Naive thymus-derived CD8-positive, alpha-beta T cell (primary cell): ENCODE measurements around the gene CSTF2T. TPM values are rescaled to one million over a fixed set of nuclear protein-coding genes. Genes with fewer than 3 reads are reported as not detected.

Experiments used
- ATAC-seq, 2 donors: fragments of 150-1000 bp; cut with Tn5 transposase in 1 of 2; sonication (Bioruptor Pico), chemical (Tn5 transposase) in 1 of 2; 1 replicate in 1 of 2; 2 replicates in 1 of 2; pipeline ENCODE4 v1.10.0; 2021; ENCODE audit warnings: mild to moderate bottlenecking in 2 of 2, moderate library complexity in 2 of 2
- POLR2A ChIA-PET: fragments of 350-600 bp; sonication (Branson Sonifier 250); formaldehyde crosslinking; loops from one replicate; lab custom pipeline; 2021; ENCODE audit warnings: antibody characterized with exemption; lab: Charles Lee
- DNase-seq, 10 donors: peaks; one replicate each; pipeline versions ENCODE4 v3.0.0 to v3.0.0-alpha.2; 2020 to 2022
- H3K27ac Mint-ChIP-seq, 10 donors: one replicate each; pipeline ENCODE4 v1.8.0; 2020 to 2022; ENCODE audit warnings: mild to moderate bottlenecking in 10 of 10, mixed read lengths in 10 of 10, moderate library complexity in 4 of 10, inconsistent platforms in 1 of 10
- H3K27me3 Mint-ChIP-seq, 5 donors: one replicate each; pipeline ENCODE4 v1.8.0; 2021 to 2022; ENCODE audit warnings: mixed read lengths in 5 of 5
- H3K36me3 Mint-ChIP-seq, 3 donors: one replicate each; pipeline ENCODE4 v1.8.0; 2020 to 2022; ENCODE audit warnings: mixed read lengths in 3 of 3, mild to moderate bottlenecking in 2 of 3, inconsistent platforms in 1 of 3
- H3K4me1 Mint-ChIP-seq, 4 donors: one replicate each; pipeline ENCODE4 v1.8.0; 2021 to 2022; ENCODE audit warnings: mixed read lengths in 4 of 4
- H3K4me3 Mint-ChIP-seq, 10 donors: one replicate each; pipeline ENCODE4 v1.8.0; 2020 to 2022; ENCODE audit warnings: mild to moderate bottlenecking in 10 of 10, mixed read lengths in 10 of 10, moderate library complexity in 6 of 10, inconsistent platforms in 1 of 10
- H3K9me3 Mint-ChIP-seq, 9 donors: one replicate each; pipeline ENCODE4 v1.8.0; 2020 to 2022; ENCODE audit warnings: mixed read lengths in 9 of 9, mild to moderate bottlenecking in 3 of 9, inconsistent platforms in 1 of 9, moderate library complexity in 1 of 9
- polyA plus RNA-seq, 3 donors: library from polyadenylated mRNA; unstranded; fragments of 300-500 nt; fragmentation: Illumina TruSeq; gene quantifications; one replicate each; pipeline ENCODE4 v1.2.3, GENCODE V29; 2021
- total RNA-seq, 8 experiments: library from RNA in 2 of 8; stranded (reverse) in 2 of 8; gene quantifications; one replicate each; pipeline ENCODE4 v1.2.3 and lab custom pipeline; 2021 to 2026

The CSTF2T gene, protein sequence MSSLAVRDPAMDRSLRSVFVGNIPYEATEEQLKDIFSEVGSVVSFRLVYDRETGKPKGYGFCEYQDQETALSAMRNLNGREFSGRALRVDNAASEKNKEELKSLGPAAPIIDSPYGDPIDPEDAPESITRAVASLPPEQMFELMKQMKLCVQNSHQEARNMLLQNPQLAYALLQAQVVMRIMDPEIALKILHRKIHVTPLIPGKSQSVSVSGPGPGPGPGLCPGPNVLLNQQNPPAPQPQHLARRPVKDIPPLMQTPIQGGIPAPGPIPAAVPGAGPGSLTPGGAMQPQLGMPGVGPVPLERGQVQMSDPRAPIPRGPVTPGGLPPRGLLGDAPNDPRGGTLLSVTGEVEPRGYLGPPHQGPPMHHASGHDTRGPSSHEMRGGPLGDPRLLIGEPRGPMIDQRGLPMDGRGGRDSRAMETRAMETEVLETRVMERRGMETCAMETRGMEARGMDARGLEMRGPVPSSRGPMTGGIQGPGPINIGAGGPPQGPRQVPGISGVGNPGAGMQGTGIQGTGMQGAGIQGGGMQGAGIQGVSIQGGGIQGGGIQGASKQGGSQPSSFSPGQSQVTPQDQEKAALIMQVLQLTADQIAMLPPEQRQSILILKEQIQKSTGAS
- total RNA-seq: 10 to 100 TPM; 37.4 to 38.4 TPM
- polyA plus RNA-seq: 10 to 100 TPM; 14.0 to 16.9 (median 14.1) TPM
- total RNA-seq (lab: John Stamatoyannopoulos, UW): 61.2 to 99.7 (median 79.0) reads per million in 6 experiments

GRCh38 chr10:51699475-51700227 lies at the start of gene CSTF2T:
Gene CSTF2T, minus strand, starts transcription at chr10:51699595. Its CDS starts 46 bp downstream, at chr10:51699549.
- Mint-ChIP-seq H3K27ac (peak within 1 kb of the TSS; percentile 98 to 100 (median 100)), H3K27me3 (peaks cover 0 to 4% (median 0%) of the 10 kb centered on the region in 5 donors), H3K9me3 (no peaks in the 10 kb centered on the region), H3K4me3 (peak within 1 kb of the TSS; percentile 93 to 100 (median 99)), H3K36me3 (peaks cover 19 to 29% (median 29%) of the 10 kb centered on the region in 3 donors), H3K4me1 (peaks cover 19 to 54% (median 49%) of the 10 kb centered on the region in 4 donors)
- ATAC-seq (peak; percentile 88 to 89), DNase-seq (peak; percentile 74 to 99 (median 92))
- POLR2A ChIA-PET: interaction anchor here (0.8 to 1.3 kb wide), 3 partner anchors 8 to 1076 kb away, joined by 3 to 7 read pairs (median 4); partner anchors contain the start of gene SGMS1

- H3K27me3 Mint-ChIP-seq: peaks cover 0 to 3% (median 0%) of the 10 kb centered on the region in 5 donors
- H3K4me1 Mint-ChIP-seq: no peaks in the 10 kb centered on the region
- no peak overlapping the region for H3K27ac Mint-ChIP-seq
- no peak overlapping the region for H3K4me3 Mint-ChIP-seq
- DNase-seq (no peak), ATAC-seq (no peak)
- no peaks in the 10 kb centered on the region for H3K36me3 Mint-ChIP-seq
- POLR2A ChIA-PET: no interaction called here
- H3K9me3 Mint-ChIP-seq: no peaks in the 10 kb centered on the region
These were observed 49.6 kb upstream of the CSTF2T start for GRCh38 chr10:51748959-51749358.

GRCh38 chr10:51747216-51747615 lies 47.8 kb upstream of the CSTF2T start:
- no peak overlapping the region for H3K4me3 Mint-ChIP-seq
- ATAC-seq (no peak), DNase-seq (no peak)
- no peak overlapping the region for H3K27ac Mint-ChIP-seq
- peaks cover 0 to 3% (median 0%) of the 10 kb centered on the region in 4 donors for H3K4me1 Mint-ChIP-seq
- no peaks in the 10 kb centered on the region for H3K9me3 Mint-ChIP-seq
- POLR2A ChIA-PET: no interaction called here
- H3K36me3 Mint-ChIP-seq: no peaks in the 10 kb centered on the region
- peaks cover 0 to 2% (median 0%) of the 10 kb centered on the region in 5 donors for H3K27me3 Mint-ChIP-seq

DNA sequence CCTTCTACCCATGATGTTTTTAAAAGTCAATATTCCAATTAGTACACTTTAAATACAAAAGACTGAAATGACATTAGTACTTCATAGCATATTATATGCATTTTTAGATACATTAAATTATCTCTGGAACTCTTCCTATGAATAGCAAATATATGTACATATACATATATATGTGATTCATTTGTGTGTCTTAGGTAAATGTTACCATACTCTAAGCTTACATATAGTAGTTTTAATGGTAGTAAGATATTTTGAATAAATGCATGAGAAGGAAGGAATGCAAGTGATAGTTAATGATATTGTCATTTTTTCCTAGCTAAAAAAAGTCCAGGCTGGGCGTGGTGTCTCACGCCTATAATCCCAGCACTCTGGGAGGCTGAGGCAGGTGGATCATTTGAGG lies 46.0 kb upstream of the CSTF2T start:
- Mint-ChIP-seq H3K9me3 (no peaks in the 10 kb centered on the region), H3K36me3 (no peaks in the 10 kb centered on the region), H3K4me3 (no peak overlapping the region), H3K27ac (no peak overlapping the region), H3K4me1 (peaks cover 0 to 3% (median 0%) of the 10 kb centered on the region in 4 donors), H3K27me3 (no peaks in the 10 kb centered on the region)
- POLR2A ChIA-PET: no interaction called here
- ATAC-seq (no peak), DNase-seq (no peak)

DNA sequence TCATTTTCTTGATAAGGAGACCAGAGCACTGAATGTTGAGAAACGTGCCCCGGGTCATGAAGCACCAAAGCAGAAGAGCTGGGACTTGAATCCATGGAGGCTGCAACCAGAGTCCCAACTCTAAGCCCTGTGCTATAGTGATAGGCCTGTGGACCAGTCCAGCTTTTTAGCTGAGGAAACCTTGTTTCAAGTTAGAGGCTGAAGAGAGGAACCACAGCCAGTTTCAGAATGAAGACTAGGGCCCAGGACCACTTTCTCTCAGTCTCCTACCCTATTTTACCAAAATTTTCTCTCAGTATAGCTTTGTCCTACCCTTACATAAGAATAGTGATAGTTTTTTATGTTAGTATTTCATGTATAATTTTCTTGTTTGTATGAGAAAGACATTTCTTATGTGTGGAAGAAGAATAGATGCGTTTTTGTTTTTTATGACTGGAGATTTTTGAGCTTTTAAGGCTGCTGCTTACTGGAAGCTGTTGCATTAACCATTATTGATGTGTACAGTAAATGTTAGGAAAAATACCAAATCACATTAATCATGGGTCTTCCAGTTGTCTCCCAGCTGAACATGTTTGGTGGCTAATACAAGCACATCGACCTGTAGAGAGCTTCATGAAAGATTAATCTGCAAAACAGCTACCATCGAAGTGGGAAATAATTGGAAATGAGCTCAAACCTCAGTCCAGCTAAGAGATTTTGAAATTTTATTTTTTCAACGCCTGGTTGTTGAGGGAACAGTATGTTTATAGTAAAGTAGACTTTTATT lies 45.0 kb upstream of the CSTF2T start:
- no peak overlapping the region for H3K4me3 Mint-ChIP-seq
- no peak overlapping the region for H3K27ac Mint-ChIP-seq

DNA sequence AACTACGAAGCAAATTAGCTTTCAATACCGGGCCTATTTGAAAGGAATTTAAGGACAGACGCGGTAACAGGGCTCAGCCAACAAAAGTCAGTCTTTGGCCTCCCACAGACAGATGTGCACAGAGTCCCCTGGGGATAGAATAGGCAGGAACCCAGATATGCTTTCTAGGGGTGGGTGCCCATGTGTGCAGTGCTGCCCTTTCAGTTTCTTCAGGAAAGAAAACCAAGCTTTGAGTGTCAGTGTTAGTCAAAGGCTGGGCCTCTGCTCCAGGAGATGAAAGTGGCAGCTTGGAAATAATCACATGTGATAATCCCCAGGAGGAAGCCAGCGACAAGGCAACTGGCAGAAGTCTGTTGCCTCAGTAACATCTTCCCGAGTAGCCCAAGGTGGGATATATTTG lies 43.8 kb upstream of the CSTF2T start:
- peak overlapping the region in 1 of 10 donors; percentile 36 for H3K27ac Mint-ChIP-seq

More for the DNA sequence above, 45.0 kb upstream of the CSTF2T start:
- POLR2A ChIA-PET: no interaction called here
- no peaks in the 10 kb centered on the region for H3K36me3 Mint-ChIP-seq
- peaks cover 0 to 3% (median 0%) of the 10 kb centered on the region in 4 donors for H3K4me1 Mint-ChIP-seq
- DNase-seq (no peak), ATAC-seq (no peak)
- H3K9me3 Mint-ChIP-seq: no peaks in the 10 kb centered on the region
- H3K27me3 Mint-ChIP-seq: no peaks in the 10 kb centered on the region

DNA sequence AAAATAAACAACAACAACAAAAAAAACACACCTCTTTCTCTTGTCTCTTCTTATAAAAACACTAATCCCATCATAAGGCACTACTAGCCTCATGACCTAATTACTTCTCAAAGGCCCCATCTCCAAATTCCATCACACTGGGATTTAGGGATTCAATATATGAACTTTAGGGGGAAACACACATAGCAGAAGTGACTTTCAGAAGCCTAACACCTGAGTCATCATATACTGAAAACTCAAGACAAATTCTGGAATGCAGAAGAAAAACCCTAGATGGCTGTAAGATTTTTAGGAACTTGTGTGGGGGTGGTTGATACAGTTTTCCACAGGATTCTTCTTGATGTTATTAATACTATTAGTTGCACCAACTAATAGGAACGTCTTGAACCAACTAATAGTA lies 33.7 kb upstream of the CSTF2T start:
- POLR2A ChIA-PET: no interaction called here
- H3K27ac Mint-ChIP-seq: no peak overlapping the region
- H3K4me1 Mint-ChIP-seq: no peaks in the 10 kb centered on the region
- no peak overlapping the region for H3K4me3 Mint-ChIP-seq
- ATAC-seq (no peak), DNase-seq (no peak)
- no peaks in the 10 kb centered on the region for H3K9me3 Mint-ChIP-seq
- peaks cover 0 to 5% (median 0%) of the 10 kb centered on the region in 5 donors for H3K27me3 Mint-ChIP-seq
- no peaks in the 10 kb centered on the region for H3K36me3 Mint-ChIP-seq

More for the DNA sequence above, 43.8 kb upstream of the CSTF2T start:
- peaks cover 0 to 3% (median 0%) of the 10 kb centered on the region in 4 donors for H3K4me1 Mint-ChIP-seq
- POLR2A ChIA-PET: interaction anchor here (0.6 kb wide), 1 partner anchor 20 kb away, joined by 3 read pairs; no protein-coding TSS in a partner anchor
- no peak overlapping the region for H3K4me3 Mint-ChIP-seq
- DNase-seq (no peak), ATAC-seq (no peak)
- H3K27me3 Mint-ChIP-seq: peaks cover 0 to 4% (median 0%) of the 10 kb centered on the region in 5 donors
- no peaks in the 10 kb centered on the region for H3K36me3 Mint-ChIP-seq
- H3K9me3 Mint-ChIP-seq: no peaks in the 10 kb centered on the region

DNA sequence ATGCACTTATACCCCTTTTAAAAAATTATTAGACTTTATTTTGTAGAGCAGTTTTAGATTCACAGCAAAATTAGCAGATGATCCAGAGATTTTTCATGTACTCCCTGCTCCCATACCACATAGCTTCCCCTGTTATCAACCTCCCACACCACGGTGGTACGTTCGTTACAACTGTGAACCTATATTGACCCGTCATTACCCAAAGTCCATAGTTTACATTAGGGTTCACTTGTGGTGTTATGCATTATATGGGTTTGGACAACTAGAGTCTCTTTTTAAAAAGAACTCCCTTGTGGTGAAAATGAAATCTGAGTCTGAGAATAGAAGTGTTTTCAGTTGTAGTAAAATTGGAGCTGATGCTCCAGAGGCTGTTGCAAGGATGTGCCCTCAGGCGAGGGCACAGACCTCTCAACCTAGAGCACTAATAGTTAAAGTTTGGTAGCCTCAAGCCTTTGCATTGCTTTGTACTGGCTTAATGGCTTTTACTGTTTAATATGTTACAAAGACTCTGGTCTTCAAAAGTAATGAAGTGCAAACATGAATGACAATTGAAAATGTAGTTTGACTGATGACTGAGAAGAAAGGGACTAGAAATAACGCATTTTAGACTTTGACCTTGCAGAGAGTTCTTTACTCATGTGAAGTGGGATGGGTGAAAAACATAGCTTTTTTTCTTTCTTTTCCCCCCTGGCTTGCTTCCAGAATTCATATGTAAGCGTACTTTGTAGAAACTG lies 30.6 kb upstream of the CSTF2T start:
- no peak for ATAC-seq
- no peaks in the 10 kb centered on the region for H3K9me3 Mint-ChIP-seq
- H3K4me1 Mint-ChIP-seq: no peaks in the 10 kb centered on the region
- POLR2A ChIA-PET: no interaction called here
- no peaks in the 10 kb centered on the region for H3K27me3 Mint-ChIP-seq
- no peak overlapping the region for H3K27ac Mint-ChIP-seq
- no peaks in the 10 kb centered on the region for H3K36me3 Mint-ChIP-seq
- no peak for DNase-seq
- H3K4me3 Mint-ChIP-seq: no peak overlapping the region

DNA sequence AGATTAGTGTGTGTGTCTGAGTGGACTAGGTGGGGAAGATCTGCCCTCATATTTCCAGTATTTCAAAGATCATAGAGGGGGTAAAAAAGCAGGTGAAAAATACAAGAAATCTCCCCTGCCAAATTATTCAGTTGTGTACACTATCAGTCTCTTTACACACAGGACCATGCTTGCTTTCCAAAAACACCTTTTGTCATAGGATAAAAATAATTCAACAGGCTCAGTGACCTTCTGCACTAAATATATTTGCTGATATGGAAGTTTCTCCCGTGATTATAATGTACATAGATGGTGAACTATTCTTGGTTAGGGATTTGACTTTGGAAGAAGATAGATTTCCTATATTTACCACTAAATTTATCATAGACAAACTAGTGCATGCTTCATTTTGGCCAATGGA lies 24.6 kb upstream of the CSTF2T start:
- ATAC-seq (no peak), DNase-seq (no peak)
- no peak overlapping the region for H3K4me3 Mint-ChIP-seq
- H3K27ac Mint-ChIP-seq: no peak overlapping the region
- H3K9me3 Mint-ChIP-seq: no peaks in the 10 kb centered on the region
- POLR2A ChIA-PET: no interaction called here
- no peaks in the 10 kb centered on the region for H3K36me3 Mint-ChIP-seq
- no peaks in the 10 kb centered on the region for H3K4me1 Mint-ChIP-seq
- peaks cover 0 to 3% (median 2%) of the 10 kb centered on the region in 5 donors for H3K27me3 Mint-ChIP-seq

- no peaks in the 10 kb centered on the region for H3K4me1 Mint-ChIP-seq
- ATAC-seq (no peak), DNase-seq (no peak)
- no peak overlapping the region for H3K27ac Mint-ChIP-seq
- no peak overlapping the region for H3K4me3 Mint-ChIP-seq
- no peaks in the 10 kb centered on the region for H3K36me3 Mint-ChIP-seq
- peaks cover 0 to 15% (median 10%) of the 10 kb centered on the region in 5 donors for H3K27me3 Mint-ChIP-seq
- H3K9me3 Mint-ChIP-seq: no peaks in the 10 kb centered on the region
- POLR2A ChIA-PET: no interaction called here
These were observed 19.5 kb upstream of the CSTF2T start for GRCh38 chr10:51718804-51719291.

GRCh38 chr10:51716981-51717380 lies 17.6 kb upstream of the CSTF2T start:
- Mint-ChIP-seq H3K27ac (no peak overlapping the region), H3K9me3 (no peaks in the 10 kb centered on the region), H3K27me3 (peaks cover 0 to 13% (median 10%) of the 10 kb centered on the region in 5 donors), H3K4me1 (no peaks in the 10 kb centered on the region), H3K36me3 (no peaks in the 10 kb centered on the region), H3K4me3 (no peak overlapping the region)
- DNase-seq: no peak
- no peak for ATAC-seq
- POLR2A ChIA-PET: no interaction called here
